Fibroblast of skin of abdomen (primary cell): ENCODE results near the gene DISP1. TPM values are rescaled to one million over a fixed set of nuclear protein-coding genes. Genes with fewer than 3 reads are reported as not detected.

Experiments
- DNase-seq: peaks from one replicate; pipeline ENCODE4 v3.0.0-alpha.2; 2013
- polyA plus RNA-seq, 2 experiments: library from polyadenylated mRNA; unstranded; fragments of 120-200 nt; gene quantifications; one replicate each; pipeline ENCODE4 v1.2.1, GENCODE V29; 2013; ENCODE audit not compliant: insufficient read length in 2 of 2

Gene DISP1, protein sequence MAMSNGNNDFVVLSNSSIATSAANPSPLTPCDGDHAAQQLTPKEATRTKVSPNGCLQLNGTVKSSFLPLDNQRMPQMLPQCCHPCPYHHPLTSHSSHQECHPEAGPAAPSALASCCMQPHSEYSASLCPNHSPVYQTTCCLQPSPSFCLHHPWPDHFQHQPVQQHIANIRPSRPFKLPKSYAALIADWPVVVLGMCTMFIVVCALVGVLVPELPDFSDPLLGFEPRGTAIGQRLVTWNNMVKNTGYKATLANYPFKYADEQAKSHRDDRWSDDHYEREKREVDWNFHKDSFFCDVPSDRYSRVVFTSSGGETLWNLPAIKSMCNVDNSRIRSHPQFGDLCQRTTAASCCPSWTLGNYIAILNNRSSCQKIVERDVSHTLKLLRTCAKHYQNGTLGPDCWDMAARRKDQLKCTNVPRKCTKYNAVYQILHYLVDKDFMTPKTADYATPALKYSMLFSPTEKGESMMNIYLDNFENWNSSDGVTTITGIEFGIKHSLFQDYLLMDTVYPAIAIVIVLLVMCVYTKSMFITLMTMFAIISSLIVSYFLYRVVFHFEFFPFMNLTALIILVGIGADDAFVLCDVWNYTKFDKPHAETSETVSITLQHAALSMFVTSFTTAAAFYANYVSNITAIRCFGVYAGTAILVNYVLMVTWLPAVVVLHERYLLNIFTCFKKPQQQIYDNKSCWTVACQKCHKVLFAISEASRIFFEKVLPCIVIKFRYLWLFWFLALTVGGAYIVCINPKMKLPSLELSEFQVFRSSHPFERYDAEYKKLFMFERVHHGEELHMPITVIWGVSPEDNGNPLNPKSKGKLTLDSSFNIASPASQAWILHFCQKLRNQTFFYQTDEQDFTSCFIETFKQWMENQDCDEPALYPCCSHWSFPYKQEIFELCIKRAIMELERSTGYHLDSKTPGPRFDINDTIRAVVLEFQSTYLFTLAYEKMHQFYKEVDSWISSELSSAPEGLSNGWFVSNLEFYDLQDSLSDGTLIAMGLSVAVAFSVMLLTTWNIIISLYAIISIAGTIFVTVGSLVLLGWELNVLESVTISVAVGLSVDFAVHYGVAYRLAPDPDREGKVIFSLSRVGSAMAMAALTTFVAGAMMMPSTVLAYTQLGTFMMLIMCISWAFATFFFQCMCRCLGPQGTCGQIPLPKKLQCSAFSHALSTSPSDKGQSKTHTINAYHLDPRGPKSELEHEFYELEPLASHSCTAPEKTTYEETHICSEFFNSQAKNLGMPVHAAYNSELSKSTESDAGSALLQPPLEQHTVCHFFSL (N-terminal part only)
- 2.3 TPM for polyA plus RNA-seq (2013, experiment 1 of 2; ENCODE audit: insufficient read length)
- polyA plus RNA-seq (2013, experiment 2 of 2; ENCODE audit: insufficient read length): 2.3 TPM

DNA sequence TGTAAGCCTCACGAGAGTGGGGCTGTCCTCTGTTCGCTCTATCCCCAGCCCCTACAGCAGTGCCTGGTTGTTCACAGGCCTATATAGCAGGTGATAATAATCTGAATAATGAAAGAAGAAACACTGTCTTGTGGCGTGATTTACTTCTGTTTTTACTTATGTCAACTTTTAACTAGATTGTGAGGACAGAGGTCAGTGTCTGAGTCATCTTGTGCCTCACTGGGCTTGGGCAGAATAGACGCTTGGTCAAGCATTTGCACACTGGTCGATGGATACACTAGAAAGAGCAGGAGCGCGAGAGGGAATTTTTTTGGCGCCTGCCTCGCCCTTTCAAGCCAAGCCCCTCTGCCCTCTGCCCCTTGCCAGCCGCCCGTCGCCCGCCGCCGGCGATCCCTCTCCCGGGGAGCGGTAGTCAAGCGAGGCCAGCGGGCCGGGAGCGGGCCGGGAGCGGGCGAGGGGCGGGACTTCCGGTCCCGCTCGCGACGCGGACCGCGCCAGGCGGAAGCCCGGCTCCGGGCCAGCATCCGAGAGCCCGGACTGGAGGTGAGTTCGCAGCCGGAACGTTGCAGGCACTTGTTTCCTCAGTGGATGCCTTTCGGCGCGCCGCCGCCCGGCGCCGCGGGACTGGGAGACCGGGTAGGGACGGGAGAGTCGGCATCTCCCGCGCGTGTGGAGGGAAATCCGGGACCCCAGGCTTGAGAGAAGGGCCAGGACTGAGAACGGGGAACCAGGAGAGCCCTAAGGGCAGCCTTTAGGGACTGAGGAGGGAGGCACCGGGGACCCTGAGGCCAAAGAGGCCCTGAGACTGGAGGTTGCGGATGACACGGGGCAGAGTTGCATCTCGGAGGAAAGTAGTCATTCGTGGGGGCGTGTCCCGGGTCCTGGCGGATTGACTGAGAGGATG lies at the start of gene DISP1:
TSS of gene DISP1 (plus strand) at position 504 of the 904 bp plus-strand sequence. CDS start 127,785 bp downstream, outside the sequence.
- peak; percentile 80 for DNase-seq

GRCh38 chr1:222767152-222767571 lies 47.7 kb upstream of the DISP1 start:
- no peak for DNase-seq

DNA sequence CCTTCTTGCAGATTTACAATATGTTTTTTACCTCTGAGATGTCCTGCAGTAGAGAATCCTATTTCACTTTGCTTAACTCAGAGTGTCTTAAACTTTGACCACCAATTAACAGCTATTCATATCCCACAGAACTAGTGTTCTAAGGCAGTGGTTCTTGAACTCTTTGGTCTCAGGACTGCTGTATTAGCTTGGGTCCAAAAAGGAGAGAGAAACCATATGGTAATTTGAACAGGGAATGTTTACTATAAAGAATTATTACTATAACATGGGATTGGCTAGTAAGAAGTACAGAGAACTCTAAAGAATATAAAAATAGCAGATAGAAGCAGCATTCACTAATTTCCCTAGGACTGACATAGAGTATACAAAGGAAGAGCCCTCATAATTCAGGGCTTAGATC lies 46.2 kb upstream of the DISP1 start:
- DNase-seq: no peak

- DNase-seq: no peak
Measured at GRCh38 chr1:222769181-222769580, 45.7 kb upstream of the DISP1 start.

GRCh38 chr1:222769971-222770620 lies 44.7 kb upstream of the DISP1 start:
- DNase-seq: no peak

- no peak for DNase-seq
Measured at GRCh38 chr1:222772996-222773379, 41.9 kb upstream of the DISP1 start.

- no peak for DNase-seq
Measured at GRCh38 chr1:222777463-222777862, 37.4 kb upstream of the DISP1 start.

- DNase-seq: no peak
Measured at GRCh38 chr1:222777977-222778376, 36.9 kb upstream of the DISP1 start.

DNA sequence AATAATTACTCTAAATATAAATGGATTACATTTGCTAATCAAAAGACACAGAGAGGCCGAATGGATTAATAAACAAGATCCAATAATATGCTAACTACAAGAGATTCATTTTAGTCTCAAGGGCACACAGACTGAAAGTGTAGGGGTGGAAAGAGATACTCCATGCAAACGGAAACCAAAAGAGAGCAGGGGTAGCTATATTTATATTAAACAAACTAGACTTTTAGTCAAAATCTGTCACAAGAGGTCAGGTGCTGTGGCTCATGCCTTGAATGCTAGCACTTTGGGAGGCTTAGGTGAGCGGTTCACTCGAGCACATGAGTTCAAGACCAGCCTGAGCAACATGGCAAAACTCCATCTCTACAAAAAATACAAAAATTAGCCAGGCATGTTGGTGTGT lies 33.6 kb upstream of the DISP1 start:
- no peak for DNase-seq

DNA sequence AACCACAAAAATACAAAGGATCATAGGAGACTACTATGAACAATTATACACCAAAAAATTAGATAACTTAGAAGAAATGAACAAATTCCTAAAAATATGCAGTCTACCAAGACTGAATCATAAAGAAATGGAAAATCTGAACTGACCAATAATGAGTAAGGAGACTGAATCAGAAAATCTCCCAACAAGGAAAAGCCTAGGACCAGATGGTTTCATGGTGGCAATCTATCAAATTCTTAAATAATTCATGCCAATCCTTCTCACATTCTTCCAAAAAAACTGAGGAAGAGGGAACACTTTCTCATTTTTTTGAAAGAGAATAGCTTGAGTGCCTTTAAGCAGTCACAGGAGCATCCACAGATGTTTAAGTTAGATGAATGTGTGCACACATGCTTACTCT lies 31.8 kb upstream of the DISP1 start:
- DNase-seq: no peak

DNA sequence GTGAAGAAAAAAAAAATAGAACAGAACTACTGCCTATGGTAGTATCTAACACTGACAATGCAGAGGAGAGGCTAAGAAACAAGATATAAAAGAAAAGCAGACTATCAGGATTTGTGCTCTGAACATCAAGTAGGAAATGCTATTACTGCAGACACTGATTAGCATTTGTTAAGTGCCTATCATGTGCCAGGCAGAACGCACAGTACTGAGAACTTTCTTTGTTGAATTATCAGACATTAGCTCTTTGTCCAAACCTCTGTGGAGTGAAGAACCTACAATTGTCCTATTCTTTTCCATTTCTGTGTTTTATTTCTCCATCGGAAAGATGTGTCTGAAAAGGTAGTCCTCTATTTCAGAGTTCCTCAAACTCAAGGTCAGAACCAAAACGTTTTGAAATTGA lies 30.5 kb upstream of the DISP1 start:
- no peak for DNase-seq

DNA sequence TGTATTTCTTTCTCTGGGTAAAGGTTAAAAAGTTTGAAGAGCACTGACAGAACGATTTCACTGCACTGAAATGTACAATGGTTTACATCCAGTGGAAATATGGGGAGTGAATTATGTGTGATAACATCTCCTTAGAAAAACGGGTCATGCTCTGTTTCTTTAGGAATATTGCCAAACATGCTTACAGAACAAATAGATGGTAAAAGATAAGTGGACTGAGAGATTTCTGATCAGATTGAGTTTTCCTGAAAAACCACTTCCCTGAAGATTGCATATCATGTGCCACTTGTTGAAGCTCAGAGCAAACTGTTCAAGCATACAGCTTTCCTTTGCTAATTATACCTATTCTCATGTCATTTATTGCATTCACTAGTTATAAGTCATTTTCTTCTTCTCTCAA lies 29.9 kb upstream of the DISP1 start:
- DNase-seq: no peak

GRCh38 chr1:222785529-222785928 lies 29.3 kb upstream of the DISP1 start:
- DNase-seq: no peak

GRCh38 chr1:222786121-222786520 lies 28.7 kb upstream of the DISP1 start:
- peak; percentile 44 for DNase-seq

DNA sequence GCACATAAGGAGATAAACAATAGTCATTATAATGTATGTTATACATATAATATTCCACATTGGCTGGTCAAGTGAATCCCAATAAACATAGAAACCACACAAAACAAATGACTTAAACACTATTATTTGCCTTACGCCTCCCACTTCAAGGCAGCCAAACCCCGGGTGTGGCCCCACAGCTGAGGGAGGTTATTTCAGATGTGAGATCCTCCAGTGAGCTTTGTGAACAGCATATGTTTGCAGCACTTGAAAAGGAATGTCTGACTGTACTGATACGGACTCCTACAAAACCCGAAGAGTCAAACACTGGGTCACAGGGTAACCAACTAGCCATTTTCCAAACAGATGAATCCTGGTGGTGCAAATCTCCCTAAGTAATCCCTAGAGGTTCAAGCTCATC lies 27.1 kb upstream of the DISP1 start:
- no peak for DNase-seq

DNA sequence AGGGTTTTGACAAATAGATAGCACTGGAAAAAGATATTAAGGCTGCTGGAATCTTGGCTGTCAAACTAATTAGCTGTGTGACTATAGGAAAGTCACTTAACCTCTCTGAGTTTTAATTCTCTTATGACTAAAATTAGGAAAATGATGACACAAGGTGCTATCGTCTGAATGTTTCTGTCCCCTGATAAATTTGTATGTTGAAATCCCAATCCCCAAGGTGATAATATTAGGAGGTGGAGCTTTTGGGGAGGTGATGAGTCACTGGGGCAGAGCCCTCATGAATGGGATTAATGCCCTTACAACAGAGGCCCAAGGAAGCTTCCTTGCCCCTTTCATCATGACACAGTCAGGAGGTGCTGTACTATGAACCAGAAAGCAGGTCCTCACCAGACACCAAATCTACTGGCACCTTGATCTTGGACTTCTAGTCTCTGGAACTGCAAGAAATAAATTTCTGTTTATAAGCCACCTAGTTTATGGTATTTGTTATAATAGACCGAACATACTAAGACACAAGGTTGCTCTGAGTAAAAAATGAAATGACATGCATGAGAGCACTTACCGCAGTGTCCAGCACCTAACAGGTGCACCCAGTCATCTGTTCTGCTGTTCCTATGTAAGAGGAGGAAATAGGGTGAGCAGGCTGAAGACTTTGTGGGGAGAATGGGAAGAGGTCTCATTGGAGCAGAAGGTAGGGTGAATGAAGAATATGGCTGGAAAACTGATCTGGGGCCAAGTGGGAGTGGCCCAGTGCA lies 26.3 kb upstream of the DISP1 start:
- no peak for DNase-seq

DNA sequence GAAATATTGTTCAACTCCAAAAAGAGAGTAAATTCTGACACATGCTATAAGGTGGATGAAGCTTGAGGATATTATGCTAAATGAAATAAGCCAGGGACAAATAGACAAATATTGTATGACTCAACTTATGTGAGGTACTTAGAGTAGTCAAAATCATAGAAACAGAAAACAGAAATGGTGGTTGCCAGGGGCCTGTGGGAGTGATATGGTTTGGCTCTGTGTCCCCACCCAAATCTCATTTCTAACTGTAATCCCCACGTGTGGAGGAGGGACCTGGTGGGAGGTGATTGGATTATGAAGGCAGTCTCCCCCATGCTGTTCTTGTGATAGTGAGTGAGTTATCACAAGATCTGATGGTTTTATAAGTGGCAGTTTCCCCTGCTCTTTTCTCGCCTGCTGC lies 24.7 kb upstream of the DISP1 start:
- no peak for DNase-seq

DNA sequence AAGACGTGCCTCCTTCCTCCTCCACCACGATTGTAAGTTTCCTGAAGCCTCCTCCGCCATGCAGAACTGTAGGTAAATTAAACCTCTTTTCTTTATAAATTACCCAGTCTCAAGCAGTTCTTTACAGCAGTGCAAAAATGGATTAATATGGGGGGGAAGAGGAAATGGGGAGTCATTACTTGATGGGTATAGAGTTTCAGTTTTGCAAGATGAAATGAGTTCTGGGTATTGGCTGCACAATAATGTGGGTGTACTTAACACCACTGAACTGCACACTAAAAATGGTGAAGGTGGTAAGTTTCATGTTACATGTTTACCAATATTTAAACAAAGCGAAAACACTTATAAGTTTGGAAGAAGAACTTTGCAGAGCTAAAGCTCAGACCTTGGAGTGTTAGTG lies 24.3 kb upstream of the DISP1 start:
- no peak for DNase-seq

DNA sequence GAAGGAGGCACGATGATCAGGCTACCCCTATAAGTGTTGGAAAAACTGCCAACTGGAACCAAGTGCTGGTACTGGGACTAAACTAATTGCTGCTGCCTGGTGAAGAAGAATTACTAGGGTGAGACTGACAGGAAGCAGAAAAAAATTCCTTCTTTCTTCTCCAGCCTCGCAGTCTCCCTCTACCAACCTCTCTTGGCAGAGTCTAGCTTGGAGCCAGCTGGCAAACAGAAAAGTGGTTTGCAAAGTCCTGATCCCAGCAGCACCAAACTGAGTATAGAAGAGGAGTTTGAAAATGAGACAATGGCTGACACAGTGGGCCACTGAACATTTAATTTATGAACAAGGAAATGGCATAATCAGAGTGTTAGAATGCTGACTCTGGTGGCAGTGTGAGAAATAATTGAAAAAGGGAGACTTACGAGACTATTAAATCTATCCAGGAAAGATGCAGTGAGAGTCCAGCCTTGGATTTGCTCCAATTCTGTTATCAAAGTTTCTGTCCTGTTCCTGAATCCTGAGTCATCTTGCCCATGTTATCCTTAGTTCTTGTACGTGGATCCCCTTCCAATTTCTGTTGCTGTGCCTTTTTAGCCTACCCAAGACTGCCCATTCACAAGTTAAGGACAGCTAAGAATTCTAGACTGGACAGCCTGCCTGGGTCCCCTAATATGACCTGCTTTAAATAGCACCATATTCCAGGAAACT lies 23.7 kb upstream of the DISP1 start:
- DNase-seq: no peak

GRCh38 chr1:222792744-222793143 lies 22.1 kb upstream of the DISP1 start:
- no peak for DNase-seq
